ENCODE results near the gene S100A3. TPM values are rescaled to one million over a fixed set of nuclear protein-coding genes. Genes with fewer than 3 reads are reported as not detected.

The S100A3 gene
- total RNA-seq, 1 donor from 2014 or later = 0.46 TPM

DNA sequence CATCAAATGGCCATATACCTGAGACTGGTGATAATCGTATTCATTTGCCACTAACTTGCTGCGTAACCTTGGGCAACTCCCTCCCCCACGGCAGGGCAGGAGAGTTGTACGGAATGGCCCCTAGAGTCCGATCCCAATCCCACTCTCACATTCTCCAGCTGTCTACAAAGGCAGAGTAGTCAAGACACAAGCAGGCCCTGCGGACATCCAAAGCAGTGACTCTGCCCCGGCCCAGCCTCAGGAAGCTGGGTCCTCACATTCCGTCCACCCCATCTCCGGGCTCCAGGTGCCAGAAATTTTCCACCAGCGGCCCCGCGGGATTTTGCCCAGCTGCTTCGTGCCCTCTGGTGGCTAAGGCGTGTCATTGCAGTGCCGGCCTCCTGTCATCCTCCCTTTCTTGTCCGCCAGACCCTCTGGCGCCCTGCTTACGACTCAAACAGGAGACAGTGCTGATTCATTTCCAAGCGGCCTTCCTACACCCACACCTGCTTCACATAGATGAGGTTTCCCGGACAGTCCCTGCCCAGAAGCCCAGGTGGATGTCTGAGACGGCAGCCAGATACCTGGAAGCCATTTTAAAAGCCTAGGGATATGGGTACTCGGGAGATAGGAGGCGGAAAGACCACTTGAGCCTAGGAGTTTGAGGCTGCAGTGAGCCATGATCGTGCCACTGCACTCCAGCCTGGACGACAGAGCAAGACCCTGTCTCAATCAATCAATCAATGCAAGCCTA, 19.5 kb upstream of the S100A3 start:
- Mint-ChIP-seq H3K27me3 (no peaks in the 10 kb centered on the region), H3K36me3 (ENCODE audit: insufficient read depth) (no peaks in the 10 kb centered on the region), H3K4me1 (ENCODE audit: low read depth) (peaks cover 35% of the 10 kb centered on the region), H3K27ac (peak overlapping the region; percentile 97), H3K9me3 (ENCODE audit: low read depth) (no peaks in the 10 kb centered on the region), H3K4me3 (ENCODE audit: low read depth) (peak overlapping the region; percentile 31)
- DNase-seq (ENCODE audit: low spot score, unreplicated experiment) = peak; percentile 86
- TF ChIP-seq, protein P1, sequence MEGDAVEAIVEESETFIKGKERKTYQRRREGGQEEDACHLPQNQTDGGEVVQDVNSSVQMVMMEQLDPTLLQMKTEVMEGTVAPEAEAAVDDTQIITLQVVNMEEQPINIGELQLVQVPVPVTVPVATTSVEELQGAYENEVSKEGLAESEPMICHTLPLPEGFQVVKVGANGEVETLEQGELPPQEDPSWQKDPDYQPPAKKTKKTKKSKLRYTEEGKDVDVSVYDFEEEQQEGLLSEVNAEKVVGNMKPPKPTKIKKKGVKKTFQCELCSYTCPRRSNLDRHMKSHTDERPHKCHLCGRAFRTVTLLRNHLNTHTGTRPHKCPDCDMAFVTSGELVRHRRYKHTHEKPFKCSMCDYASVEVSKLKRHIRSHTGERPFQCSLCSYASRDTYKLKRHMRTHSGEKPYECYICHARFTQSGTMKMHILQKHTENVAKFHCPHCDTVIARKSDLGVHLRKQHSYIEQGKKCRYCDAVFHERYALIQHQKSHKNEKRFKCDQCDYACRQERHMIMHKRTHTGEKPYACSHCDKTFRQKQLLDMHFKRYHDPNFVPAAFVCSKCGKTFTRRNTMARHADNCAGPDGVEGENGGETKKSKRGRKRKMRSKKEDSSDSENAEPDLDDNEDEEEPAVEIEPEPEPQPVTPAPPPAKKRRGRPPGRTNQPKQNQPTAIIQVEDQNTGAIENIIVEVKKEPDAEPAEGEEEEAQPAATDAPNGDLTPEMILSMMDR (IDR thresholded peaks at IDR 0.05; ENCODE audit: unreplicated experiment) = peak; percentile 96

DNA sequence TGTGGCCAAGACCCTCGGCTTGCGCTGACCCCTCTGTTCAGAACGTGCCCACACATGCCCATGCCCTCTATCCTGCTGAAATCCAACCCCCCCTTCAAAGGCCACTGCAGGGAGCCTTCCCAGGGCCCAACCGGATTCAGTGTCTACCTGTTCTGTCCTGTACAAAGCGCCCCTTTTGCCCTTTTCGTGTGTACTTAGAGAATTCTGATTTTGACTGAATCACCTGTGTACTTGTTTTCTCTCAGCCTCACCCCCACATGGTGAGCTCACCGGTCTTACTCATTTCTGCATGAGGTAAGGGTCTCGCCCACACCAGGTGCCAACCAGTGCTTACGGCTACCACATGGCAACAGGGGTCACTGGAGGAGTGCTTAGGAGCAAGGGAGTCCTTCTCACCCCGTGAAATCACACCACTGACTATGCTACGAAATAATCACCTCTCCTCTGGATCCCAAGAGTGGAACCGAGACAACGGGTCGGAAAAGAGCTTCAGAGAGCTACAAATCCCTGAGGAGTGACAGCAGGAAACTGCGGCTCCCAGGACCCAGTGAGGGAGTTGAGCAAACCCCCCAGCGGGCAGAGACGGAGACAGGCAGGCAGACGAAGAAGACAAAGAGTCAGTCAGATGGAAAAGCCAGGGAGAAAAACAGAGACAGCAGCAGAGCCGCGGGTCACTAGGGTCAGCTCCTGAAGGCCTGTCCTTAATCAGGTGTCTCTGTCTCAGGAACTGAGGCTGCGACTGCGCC, 18.7 kb upstream of the S100A3 start:
- TF ChIP-seq, protein P1 (IDR thresholded peaks at IDR 0.05; ENCODE audit: unreplicated experiment) = no peak
- no peaks in the 10 kb centered on the region for H3K9me3 Mint-ChIP-seq (ENCODE audit: low read depth)
- peak overlapping the region; percentile 97 for H3K27ac Mint-ChIP-seq
- H3K4me1 Mint-ChIP-seq (ENCODE audit: low read depth) = peaks cover 35% of the 10 kb centered on the region
- H3K36me3 Mint-ChIP-seq (ENCODE audit: insufficient read depth) = no peaks in the 10 kb centered on the region
- no peaks in the 10 kb centered on the region for H3K27me3 Mint-ChIP-seq
- H3K4me3 Mint-ChIP-seq (ENCODE audit: low read depth) = no peak overlapping the region
- no peak for DNase-seq (ENCODE audit: low spot score, unreplicated experiment)

DNA sequence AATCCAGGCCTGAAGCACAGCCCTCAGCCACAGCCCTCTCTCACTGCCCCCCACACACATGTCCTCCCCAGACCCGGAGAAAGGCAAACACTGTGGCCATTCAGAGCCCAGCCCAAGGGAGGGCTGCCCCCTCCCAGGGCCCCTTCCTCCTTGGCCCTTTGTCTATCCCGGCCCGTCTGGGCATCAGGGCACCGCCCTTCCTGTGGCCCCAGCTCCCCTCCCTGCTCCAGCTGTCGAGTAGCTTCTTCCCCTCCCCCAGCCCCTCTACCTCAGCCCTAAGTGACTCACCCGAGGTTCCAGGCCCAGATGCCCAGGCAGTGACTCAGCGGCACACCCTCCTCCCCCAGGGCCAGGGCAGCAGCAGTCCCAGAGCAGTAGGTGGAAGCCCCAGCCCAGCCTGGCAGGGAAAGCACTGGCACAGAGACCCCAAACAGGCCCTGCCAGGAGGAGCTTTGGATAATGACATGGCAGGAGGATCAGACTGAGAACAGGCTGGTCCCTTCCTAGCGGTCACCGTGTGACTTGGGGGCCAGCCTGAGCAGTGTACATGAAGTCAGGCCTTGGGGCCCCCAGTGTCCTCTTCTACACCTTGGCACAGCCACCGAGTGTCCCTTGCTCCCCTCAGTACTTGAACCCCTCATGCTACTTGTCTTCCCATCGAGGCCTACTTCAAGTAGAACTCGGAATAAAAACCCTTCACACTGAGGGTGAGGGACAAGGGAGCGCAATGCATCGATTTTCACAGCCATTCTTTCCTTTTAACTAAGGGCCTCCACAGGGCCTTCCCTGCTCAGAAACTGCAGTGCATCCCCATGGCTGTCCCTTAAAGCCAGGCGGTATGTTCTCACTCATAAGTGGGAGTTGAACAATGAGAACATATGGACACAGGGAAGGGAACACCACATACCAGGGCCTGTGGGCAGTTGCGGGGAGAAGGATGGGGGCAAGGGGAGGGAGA, 17.6 kb upstream of the S100A3 start:
- TF ChIP-seq, protein P1 (IDR thresholded peaks at IDR 0.05; ENCODE audit: unreplicated experiment) = no peak
- Mint-ChIP-seq H3K27ac (peak overlapping the region; percentile 97), H3K36me3 (ENCODE audit: insufficient read depth) (no peaks in the 10 kb centered on the region), H3K4me3 (ENCODE audit: low read depth) (peak overlapping the region; percentile 41), H3K27me3 (no peaks in the 10 kb centered on the region), H3K4me1 (ENCODE audit: low read depth) (peaks cover 35% of the 10 kb centered on the region), H3K9me3 (ENCODE audit: low read depth) (no peaks in the 10 kb centered on the region)
- DNase-seq (ENCODE audit: low spot score, unreplicated experiment) = peak; percentile 38

DNA sequence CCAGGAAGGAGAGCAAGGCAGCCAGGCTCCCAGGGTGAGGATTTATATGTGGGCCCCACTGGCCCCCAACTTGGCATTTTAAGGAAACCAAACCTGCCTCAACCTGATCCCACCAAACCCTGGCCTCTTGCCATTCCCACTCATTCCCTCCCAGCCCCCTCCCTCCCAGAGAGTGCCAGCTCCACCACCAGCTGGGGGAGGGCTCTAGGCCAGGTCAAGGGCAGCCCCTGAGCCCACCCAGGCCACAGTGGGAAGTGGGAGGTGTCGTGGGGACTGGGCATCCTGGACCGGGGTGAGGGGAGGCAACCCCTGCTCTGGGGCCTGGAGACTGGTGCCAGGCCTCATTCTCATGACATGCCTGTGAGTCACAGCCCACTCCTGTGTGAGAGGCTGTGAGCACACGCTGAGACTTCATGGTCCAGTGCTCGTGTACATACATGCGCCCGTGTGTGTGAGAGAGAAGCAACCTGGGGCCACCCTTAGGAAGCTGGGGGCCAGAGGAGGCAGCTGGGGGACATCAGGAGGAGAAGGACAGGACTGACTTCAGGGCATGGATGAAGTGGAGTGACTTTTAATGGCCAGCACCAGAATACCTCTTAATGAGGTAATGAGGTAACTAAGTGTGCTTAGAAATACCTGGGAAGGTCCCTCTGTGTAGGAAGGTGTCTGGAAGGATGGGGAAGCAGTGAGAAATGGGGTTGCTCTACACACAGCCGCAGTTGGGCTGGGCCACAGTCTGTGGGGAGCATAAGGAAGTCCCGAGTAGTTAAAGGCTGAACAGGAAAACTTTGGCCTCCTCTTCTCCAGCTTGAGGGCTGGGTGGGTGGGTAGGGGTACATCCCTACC, 16.7 kb upstream of the S100A3 start, which contains the start of gene S100A2:
Gene S100A2 (minus strand): TSS at position 316 of the 846 bp plus-strand sequence. CDS start 1,967 bp downstream, outside the sequence.
- TF ChIP-seq, protein P1 (IDR thresholded peaks at IDR 0.05; ENCODE audit: unreplicated experiment) = no peak
- Mint-ChIP-seq H3K36me3 (ENCODE audit: insufficient read depth) (no peaks in the 10 kb centered on the region), H3K4me1 (ENCODE audit: low read depth) (peaks cover 30% of the 10 kb centered on the region), H3K27ac (peak within 1 kb of the TSS; percentile 97), H3K9me3 (ENCODE audit: low read depth) (no peaks in the 10 kb centered on the region), H3K27me3 (no peaks in the 10 kb centered on the region), H3K4me3 (ENCODE audit: low read depth) (peak within 1 kb of the TSS; percentile 41)
- DNase-seq (ENCODE audit: low spot score, unreplicated experiment) = no peak

Data from progenitor cell of endocrine pancreas (in vitro differentiated cells).